Ascending aorta (tissue), 2 donors: ENCODE results near the gene WDR86. TPM values are rescaled to one million over a fixed set of nuclear protein-coding genes. Genes with fewer than 3 reads are reported as not detected.

Source experiments
- DNase-seq, 2 donors: peaks; one replicate each; pipeline ENCODE4 v3.0.0-alpha.2; 2019; ENCODE audit warnings: low spot score in 2 of 2
- H3K27ac ChIP-seq, 2 donors: fragments of 200-600 bp; sonication (generic); one replicate each; pipeline ENCODE4 v1.5.1; 2016 to 2017; ENCODE audit warnings: mild to moderate bottlenecking in 1 of 2
- H3K27me3 ChIP-seq: fragments of 200-600 bp; sonication (generic); one replicate; pipeline ENCODE4 v1.5.1; 2017
- H3K36me3 ChIP-seq, 2 donors: fragments of 200-600 bp; sonication (generic); one replicate each; pipeline ENCODE4 v1.5.1; 2016
- H3K4me1 ChIP-seq, 2 donors: fragments of 200-600 bp; sonication (generic); one replicate each; pipeline ENCODE4 v1.5.1; 2016 to 2017; ENCODE audit warnings: mild to moderate bottlenecking in 1 of 2
- H3K4me3 ChIP-seq, 2 donors: fragments of 200-600 bp; sonication (generic); one replicate each; pipeline ENCODE4 v1.5.1; 2016 to 2017; ENCODE audit warnings: mild to moderate bottlenecking in 1 of 2
- H3K9me3 ChIP-seq, 2 donors: fragments of 200-600 bp; sonication (generic); one replicate each; pipeline ENCODE4 v1.5.1; 2016
- intact Hi-C: fragments of 100-400 bp; cut with DNase I; formaldehyde crosslinking; loops from one replicate; pipeline ENCODE4 v1.15.1; 2023
- total RNA-seq: library from RNA; depleted of rRNA; stranded (reverse); fragments of >200 nt; gene quantifications from one replicate; pipeline ENCODE4 v1.1.0, GENCODE V29; 2016
- TF ChIP-seq, protein P1 (sequence below), 3 experiments: fragments of 200-600 bp in 2 of 3; fragments of 450-650 bp in 1 of 3; sonication (generic) in 2 of 3; IDR thresholded peaks; one replicate each; pipeline ENCODE4 v1.5.1; 2016 to 2019; ENCODE audit warnings: antibody characterized with exemption in 3 of 3, mild to moderate bottlenecking in 1 of 3, moderate library complexity in 1 of 3

Gene WDR86
- total RNA-seq, 1 donor from 2014 or later: 4.0 TPM

DNA sequence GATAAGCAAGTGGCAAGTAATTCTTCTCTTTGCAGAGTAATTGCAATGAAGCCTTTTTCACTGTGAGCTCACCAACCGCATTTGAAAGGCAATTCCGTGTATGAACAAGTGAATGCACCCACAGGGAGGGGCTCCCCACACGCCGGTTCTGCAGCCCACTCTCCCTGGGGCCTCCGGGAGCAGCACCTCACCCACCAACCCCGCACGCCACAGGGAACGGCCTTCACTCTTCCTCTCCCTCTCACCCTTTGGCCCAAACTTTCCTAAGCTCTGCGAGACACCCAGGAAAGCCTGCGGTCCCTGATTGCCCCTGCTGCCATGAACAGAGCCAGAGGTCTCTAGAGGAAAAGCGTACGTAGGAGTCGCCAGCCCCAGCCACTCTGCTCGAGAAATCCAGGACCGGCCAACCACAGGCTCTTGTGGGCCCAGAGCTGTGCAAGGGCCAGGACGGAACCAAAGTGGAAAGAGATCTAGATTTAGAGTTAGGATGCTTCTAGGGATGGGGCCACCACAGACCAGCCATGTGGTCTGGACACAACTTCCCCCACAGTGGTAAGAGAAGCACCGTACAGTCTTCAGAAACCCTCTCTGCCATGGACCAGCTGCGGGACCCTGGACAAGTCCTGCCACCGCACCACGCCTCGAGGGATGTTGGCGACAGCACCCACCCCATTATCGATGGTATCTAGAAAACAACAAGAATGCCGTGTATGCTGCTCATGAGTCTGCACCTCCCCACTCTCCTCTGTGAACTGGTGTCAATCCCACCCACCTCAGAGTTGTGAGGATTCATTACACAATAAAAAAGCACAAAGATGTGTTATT is 3.6 kb downstream of the WDR86 start:
- no peaks in the 10 kb centered on the region for H3K36me3 ChIP-seq
- peaks cover 12% of the 10 kb centered on the region for H3K27me3 ChIP-seq
- H3K4me1 ChIP-seq: peaks cover 12 to 28% of the 10 kb centered on the region in 2 donors
- H3K4me3 ChIP-seq: no peak overlapping the region
- intact Hi-C loops: loop anchor here (5.0 kb wide), 1 partner anchor 41 kb away; no protein-coding TSS in a partner anchor
- no peak overlapping the region for H3K27ac ChIP-seq
- H3K9me3 ChIP-seq: no peaks in the 10 kb centered on the region
- TF ChIP-seq, protein P1, sequence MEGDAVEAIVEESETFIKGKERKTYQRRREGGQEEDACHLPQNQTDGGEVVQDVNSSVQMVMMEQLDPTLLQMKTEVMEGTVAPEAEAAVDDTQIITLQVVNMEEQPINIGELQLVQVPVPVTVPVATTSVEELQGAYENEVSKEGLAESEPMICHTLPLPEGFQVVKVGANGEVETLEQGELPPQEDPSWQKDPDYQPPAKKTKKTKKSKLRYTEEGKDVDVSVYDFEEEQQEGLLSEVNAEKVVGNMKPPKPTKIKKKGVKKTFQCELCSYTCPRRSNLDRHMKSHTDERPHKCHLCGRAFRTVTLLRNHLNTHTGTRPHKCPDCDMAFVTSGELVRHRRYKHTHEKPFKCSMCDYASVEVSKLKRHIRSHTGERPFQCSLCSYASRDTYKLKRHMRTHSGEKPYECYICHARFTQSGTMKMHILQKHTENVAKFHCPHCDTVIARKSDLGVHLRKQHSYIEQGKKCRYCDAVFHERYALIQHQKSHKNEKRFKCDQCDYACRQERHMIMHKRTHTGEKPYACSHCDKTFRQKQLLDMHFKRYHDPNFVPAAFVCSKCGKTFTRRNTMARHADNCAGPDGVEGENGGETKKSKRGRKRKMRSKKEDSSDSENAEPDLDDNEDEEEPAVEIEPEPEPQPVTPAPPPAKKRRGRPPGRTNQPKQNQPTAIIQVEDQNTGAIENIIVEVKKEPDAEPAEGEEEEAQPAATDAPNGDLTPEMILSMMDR (IDR thresholded peaks at IDR 0.05): no peak
- DNase-seq: no peak

DNA sequence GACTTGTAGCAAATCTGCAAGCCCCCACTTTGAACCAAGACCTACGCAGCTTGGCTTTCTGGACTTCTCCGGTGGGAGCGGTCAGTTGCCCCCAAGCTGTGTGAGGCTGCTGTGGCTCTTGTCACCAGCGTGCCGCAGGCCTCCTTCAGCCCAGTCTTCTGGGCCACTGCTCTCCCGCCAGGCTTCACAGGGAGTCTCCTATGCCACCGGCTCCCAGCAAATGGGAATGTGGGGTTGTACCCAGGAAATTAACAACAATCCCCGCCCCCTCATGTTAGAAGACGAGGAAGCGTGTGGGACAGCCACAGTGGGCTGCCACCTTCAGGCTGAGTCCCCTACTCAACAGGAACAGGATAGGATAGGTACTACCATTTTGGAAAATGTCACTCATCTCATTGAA is 4.2 kb downstream of the WDR86 start:
- no peak overlapping the region for H3K4me3 ChIP-seq

DNA sequence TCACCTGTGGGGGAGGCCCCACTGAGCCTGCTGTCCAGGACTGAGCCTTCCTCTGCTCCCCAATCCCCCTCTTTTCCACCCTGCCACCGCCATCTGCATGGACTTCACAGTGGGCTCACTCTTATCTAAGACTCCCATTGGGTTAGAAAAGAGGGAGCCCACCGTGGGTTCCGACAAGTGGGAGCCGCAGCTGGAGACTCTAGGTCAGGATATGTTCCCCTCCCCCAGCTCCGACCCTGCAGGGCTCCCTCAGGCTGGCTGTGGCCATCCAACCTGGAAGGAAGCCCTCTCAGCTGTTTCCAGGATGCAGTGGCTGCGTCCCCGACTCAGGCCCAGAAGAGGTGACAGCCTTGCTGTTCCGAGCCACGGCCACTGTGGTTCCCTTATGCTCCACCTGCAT is 4.8 kb downstream of the WDR86 start:
- Histone ChIP-seq H3K4me1 (peaks cover 12 to 26% of the 10 kb centered on the region in 2 donors), H3K27ac (no peak overlapping the region), H3K9me3 (no peaks in the 10 kb centered on the region), H3K27me3 (peaks cover 10% of the 10 kb centered on the region), H3K36me3 (no peaks in the 10 kb centered on the region), H3K4me3 (no peak overlapping the region)
- TF ChIP-seq, protein P1 (IDR thresholded peaks at IDR 0.05): no peak
- intact Hi-C loops: loop anchor here (5.0 kb wide), 1 partner anchor 42 kb away; no protein-coding TSS in a partner anchor
- no peak for DNase-seq

More for the DNA sequence above, 4.2 kb downstream of the WDR86 start:
- no peak for DNase-seq
- TF ChIP-seq, protein P1 (IDR thresholded peaks at IDR 0.05): no peak
- Histone ChIP-seq H3K27me3 (peaks cover 12% of the 10 kb centered on the region), H3K4me1 (peaks cover 12 to 28% of the 10 kb centered on the region in 2 donors), H3K9me3 (no peaks in the 10 kb centered on the region), H3K36me3 (no peaks in the 10 kb centered on the region), H3K27ac (no peak overlapping the region)
- intact Hi-C loops: loop anchor here (5.0 kb wide), 1 partner anchor 42 kb away; no protein-coding TSS in a partner anchor

DNA sequence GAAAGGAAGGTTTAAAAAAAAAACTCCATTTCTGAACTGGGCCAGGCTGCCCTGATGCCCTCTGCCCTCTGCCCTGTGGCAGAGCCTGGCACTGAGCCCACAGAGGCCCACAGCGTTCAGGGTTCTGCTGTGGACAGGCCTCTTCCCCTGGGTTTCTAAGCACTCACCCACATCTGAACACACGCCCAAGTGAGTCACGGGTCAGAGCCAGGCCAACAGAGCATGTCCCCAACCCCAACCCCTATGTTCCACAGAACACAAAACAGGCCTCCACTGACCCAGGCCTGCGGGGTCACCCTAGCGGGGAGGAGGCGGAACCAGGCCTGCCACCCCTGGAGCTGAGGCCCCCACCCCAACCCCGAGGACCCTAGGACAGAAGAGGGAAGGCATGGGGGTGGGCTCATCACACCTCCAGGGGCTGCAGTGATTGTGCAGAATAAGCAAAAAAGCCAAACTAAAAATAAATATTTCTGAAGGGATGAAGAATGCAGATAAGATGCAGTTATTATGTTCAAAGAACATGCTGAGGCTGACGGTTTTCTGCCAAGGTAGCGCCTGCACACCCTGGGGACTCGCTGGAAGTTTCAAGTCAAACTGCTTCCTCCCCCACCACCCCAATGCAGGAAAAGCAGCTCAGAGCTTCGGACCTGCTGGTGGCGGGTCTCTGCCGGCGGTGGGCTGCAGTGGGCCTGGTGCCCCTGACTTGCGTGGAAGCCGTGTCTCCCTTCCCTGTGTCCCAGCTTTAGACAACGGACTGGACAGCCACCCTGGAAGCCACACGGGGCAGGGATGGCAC is 5.4 kb downstream of the WDR86 start:
- Histone ChIP-seq H3K27me3 (peaks cover 4% of the 10 kb centered on the region), H3K4me3 (no peak overlapping the region), H3K36me3 (no peaks in the 10 kb centered on the region), H3K4me1 (peaks cover 8 to 20% of the 10 kb centered on the region in 2 donors), H3K9me3 (no peaks in the 10 kb centered on the region), H3K27ac (peak overlapping the region in 1 of 2 donors; percentile 42)
- intact Hi-C loops: loop anchor here (5.0 kb wide), 1 partner anchor 43 kb away; no protein-coding TSS in a partner anchor
- TF ChIP-seq, protein P1 (IDR thresholded peaks at IDR 0.05): no peak
- DNase-seq: no peak

DNA sequence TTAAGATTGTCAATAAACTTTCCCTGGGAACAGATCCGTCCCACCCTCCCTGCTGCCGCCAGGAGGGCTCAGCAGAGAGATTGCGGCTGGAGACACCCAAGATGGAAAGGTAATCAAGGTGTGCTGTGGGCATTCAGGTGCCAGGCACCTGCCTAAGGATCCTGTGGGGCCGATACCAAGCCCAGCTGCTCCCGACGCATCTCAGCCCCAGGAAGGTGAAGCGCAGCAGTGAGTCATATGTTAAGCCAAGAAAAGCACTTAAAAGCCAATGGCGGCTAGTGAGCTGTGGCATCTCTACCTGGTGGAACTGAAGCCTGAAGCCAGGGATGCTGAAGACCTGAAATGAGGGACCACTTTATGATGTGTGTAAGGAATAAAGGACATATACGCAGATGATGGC is 6.1 kb downstream of the WDR86 start:
- intact Hi-C loops: no loop called here
- no peaks in the 10 kb centered on the region for H3K27me3 ChIP-seq
- H3K36me3 ChIP-seq: no peaks in the 10 kb centered on the region
- no peaks in the 10 kb centered on the region for H3K9me3 ChIP-seq
- peak overlapping the region in 1 of 2 donors; percentile 42 for H3K27ac ChIP-seq
- no peak for DNase-seq
- peaks cover 8 to 15% of the 10 kb centered on the region in 2 donors for H3K4me1 ChIP-seq
- no peak overlapping the region for H3K4me3 ChIP-seq
- TF ChIP-seq, protein P1 (IDR thresholded peaks at IDR 0.05): no peak
